DMS79 treated with DMSO at 0.1 percent for 48 hours (cell line): ENCODE data around the gene NXPE4.
"Not testable (repeated sequence)": the region's sequence is repeated elsewhere in the genome, so short reads cannot be mapped to it uniquely, and the experiment has no call there.

Source experiments
- DNase-seq: peaks from one replicate; lab custom pipeline; 2025; lab: John Stamatoyannopoulos, UW

The NXPE4 gene

DNA sequence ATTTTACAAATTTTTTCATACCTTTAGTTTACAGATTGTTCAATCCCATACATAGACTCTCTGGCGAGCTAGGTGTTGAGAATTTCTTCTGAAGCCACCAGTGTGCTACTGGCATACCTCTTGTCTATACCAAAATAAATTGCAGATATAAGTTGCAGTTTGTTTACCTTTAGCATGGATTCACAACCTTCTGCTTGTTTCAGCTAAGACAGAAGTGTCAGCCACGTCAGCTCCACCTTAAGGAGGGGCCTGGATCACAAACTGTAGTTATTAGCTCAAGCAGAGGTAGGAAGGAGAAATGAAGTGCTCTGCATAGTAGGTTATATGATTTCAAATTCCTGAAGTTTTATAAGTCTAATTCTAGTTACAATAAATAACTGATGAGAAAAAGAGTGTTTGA is at the start of gene NXPE4:
Gene NXPE4 (minus strand): TSS at position 216 of the 400 bp plus-strand sequence. CDS start 1,027 bp downstream, outside the sequence.
- DNase-seq: no peak

DNA sequence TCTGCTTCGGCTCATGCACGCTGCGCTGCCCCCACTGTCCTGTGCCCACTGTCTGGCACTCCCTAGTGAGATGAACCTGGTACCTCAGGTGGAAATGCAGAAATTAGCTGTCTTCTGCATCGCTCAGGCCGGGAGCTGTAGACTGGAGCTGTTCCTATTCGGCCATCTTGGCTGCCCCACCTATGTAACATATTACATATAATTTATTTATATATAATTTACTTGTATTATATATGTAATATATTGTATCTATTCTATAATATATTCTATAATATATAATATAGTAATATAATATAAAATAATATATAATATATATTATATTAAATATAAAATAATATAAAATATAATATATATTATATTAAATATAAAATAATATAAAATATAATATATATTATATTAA is 43.9 kb upstream of the NXPE4 start:
- DNase-seq: not testable (repeated sequence)

DNA sequence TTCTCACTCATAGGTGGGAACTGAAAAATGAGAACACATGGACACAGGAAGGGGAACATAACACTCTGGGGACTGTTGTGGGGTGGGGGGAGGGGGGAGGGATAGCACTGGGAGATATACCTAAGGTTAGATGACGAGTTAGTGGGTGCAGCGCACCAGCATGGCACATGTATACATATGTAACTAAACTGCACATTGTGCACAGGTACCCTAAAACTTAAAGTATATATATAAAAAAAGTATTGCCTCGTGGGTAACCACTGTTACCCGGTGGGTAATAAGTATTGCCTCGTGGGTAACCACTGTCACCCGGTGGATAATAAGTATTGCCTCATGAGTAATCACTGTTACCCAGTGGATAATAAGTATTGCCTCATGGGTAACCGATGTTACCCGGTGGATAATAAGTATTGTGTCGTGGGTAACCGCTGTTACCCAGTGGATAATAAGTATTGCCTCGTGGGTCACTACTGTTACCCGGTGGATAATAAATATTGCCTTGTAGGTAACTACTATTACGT is 35.9 kb upstream of the NXPE4 start:
- DNase-seq: not testable (repeated sequence)

DNA sequence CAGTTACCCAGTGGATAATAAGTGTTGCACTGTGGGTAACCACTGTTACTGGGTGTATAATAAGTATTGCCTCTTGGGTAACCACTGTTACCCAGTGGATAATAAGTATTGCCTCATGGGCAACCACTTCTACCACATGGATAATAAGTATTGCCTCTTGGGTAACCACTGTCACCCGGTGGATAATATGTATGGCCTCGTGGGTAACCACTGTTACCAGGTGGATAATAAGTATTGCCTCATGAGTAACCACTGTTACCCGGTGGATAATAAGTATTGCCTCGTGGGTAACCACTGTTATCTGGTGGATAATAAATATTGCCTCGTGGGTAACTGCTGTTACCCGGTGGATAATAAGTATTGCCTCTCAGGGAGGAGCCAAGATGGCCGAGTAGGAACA is 29.7 kb upstream of the NXPE4 start:
- no peak for DNase-seq

DNA sequence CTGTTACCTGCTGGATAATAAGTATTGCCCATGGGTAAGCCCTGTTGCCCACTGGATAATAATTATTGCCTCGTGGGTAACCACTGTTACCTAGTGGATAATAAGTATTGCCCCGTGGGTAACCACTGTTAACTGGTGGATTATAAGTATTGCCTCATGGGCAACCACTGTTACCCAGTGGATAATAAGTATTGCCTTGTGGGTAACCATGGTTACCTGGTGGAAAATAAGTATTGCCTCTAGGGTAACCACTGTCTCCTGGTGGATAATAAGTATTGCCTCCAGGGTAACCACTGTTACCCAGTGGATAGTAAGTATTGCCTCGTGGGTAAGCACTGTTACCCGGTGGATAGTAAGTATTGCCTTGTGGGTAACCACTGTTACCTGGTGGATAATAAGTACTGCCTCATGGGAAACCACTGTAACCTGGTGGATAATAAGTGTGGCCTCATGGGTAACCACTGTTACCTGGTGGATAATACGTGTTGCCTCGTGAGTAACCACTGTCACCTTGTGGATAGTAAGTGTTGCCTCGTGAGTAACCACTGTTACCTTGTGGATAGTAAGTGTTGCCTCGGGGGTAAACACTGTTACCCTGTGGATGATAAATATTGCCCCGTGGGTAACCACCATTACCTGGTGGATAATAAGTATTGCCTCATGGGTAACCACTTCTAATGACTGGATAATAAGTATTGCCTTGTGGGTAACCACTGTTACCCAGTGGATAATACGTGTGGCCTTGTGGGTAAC is 29.0 kb upstream of the NXPE4 start:
- no peak for DNase-seq

DNA sequence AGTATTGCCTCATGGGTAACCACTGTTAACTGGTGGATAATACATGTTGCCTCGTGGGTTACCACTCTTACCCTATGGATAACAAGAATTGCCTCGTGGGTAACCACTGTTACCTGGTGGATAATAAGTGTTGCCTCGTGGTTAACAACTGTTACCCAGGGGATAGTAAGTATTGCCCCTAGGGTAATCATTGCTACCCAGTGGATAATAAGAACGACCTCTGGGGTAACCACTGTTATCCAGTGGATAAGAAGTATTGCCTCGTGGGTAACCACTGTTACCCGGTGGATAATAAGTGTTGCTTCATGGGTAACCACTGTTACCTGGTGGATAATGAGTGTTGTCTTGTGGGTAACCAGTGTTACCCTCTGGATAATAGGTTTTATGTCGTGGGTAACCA is 28.1 kb upstream of the NXPE4 start:
- DNase-seq: no peak

DNA sequence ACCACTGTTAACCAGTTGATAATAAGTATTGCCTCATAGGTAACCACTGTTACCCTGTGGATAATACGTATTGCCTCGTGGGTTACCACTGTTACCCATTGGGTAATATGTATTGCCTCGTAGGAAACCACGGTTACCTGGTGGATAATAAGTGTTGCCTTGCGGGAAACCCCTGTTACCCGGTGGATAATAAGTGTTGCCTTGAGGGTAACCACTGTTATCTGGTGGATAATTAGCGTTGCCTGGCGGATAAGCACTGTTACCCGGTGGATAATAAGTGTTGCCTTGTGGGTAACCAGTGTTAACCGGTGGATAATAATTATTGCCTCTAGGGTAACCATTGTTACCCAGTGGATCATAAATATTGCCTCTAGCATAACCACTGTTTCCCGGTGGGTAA is 27.3 kb upstream of the NXPE4 start:
- no peak for DNase-seq

DNA sequence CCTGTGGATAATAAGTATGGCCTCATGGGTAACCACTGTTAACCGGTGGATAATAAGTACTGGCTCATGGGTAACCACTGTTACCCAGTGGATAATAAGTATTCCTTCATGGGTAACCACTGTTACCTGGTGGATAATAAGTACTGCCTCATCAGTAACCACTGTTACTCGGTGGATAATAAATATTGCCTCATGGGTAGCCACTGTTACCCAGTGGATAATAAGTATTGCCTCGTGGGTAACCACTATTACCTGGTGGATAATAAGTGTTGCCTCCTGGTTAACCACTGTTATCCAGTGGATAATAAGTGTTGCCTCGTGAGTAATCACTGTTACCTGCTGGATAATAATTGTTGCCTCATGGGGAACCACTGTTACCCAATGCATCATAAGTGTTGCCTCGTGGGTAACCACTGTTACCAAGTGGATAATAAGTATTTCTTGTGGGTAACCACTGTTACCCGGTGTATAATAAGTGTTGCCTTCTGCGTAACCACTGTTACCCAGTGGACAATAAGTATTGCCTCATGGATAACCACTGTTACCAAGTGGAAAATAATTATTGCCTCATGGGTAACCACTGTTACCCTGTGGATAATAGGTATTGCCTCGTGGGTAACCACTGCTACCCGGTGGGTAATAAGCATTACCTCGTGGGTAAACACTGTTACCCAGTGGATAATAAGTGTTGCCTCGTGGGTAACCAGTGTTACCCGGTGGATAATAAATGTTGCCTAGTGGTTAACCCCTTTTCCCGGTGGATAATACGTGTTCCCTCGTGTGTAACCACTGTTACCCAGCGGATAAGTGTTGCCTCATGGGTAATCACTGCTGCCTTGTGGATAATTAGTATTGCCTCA is 26.6 kb upstream of the NXPE4 start:
- no peak for DNase-seq

DNA sequence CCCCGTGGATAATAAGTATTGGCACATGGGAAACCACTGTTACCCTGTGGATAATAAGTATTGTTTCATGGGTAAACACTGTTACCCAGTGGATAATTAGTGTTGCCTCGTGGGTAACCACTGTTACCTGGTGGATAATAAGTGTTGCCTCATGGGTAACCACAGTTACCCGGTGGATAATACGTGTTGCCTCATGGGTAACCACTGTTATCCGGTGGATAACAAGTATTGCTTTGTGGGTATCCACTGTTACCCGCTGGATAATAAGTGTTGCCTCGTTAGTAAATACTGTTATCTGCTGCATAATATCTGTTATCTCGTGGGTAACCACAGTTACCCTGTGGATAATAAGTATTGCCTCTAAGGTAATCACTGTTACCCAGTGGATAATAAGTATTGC is 25.5 kb upstream of the NXPE4 start:
- DNase-seq: no peak

DNA sequence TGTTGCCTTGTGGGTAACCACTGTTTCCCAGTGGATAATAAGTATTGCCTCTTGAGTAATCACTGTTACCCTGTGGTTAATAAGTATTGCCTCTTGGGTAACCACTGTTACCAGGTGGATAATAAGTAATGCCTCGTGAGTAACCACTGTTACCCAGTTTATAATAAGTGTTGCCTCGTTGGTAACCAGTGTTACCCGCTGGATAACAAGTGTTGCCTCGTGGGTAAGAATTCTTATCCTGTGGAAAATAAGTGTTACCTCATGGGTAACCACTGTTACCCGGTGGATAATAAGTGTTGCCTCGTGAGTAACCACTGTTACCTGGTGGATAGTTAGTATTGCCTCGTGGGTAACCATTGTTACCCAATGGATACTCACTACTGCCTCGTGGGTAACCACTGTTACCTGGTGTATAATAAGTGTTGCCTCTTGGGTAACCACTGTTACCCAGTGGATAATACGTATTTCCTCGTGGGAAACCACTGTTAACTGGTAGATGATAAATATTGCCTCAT is 24.1 kb upstream of the NXPE4 start:
- DNase-seq: no peak

DNA sequence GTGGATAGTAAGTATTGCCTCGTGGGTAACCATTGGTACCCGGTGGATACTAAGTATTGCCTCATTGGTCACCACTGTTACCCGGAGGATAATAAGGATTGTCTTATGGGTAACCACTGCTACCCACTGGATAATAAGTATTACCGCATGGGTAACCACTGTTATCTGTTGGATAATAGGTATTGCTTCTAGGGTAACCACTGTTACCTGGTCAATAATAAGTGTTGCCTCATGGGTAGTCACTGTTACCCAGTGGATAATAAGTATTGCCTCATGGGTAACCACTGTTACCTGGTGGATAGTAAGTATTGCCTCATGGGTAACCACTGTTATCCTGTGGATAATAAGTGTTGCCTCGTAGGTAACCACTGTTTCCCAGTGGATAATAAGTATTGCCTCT is 22.6 kb upstream of the NXPE4 start:
- DNase-seq: no peak

DNA sequence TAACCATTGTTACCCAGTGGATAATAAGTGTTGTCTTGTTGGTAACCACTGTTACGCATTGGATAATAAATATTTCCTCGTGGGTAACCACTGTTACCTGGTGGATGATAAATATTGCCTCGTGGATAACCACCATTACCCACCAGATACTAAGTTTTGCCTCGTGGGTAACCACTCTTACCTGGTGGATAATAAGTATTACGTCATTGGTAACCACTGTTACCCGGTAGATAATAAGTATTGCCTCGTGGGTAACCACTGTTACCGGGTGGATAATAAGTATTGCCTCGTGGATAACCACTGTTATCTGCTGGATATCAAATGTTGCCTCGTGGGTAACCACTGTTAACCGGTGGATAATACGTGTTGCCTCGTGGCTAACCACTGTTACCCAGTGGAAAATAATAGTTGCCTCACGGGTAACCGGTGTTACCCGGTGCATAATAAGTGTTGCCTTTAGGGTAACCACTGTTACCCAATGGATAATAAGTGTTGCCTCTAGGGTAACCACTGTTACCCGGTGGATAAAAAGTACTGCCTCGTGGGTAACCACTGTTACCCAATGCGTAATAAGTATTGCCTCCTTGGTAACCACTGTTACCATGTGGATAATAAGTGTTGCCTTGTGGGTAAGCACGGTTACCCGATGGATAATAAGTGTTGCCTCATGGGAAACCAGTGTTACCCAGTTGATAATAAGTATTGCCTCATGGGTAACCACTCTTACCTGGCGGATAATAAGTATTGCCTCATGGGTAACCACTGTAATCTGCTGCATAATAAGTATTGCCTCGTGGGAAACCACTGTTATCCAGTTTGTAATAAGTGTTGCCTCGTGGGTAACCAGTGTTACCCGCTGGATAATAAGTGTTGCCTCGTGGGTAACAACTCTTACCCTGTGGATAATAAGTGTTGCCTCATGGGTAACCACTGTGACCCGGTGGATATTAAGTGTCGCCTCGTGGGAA is 21.9 kb upstream of the NXPE4 start:
- no peak for DNase-seq

DNA sequence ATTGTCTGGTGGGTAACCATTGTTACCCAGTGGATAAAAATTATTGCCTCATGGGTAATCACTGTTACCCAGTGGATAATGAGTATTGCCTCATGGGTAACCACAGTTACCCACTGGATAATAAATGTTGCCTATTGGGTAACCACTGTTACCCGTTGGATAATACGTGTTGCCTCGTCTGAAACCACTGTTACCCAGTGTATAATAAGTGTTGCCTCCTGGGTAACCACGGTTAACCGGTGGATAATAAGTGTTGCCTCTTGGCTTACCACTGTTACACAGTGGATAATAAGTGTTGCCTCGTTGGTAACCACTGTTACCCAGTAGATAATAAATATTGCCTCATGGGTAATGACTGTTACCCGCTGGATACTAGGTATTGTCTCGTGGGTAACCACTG is 20.9 kb upstream of the NXPE4 start:
- DNase-seq: no peak

DNA sequence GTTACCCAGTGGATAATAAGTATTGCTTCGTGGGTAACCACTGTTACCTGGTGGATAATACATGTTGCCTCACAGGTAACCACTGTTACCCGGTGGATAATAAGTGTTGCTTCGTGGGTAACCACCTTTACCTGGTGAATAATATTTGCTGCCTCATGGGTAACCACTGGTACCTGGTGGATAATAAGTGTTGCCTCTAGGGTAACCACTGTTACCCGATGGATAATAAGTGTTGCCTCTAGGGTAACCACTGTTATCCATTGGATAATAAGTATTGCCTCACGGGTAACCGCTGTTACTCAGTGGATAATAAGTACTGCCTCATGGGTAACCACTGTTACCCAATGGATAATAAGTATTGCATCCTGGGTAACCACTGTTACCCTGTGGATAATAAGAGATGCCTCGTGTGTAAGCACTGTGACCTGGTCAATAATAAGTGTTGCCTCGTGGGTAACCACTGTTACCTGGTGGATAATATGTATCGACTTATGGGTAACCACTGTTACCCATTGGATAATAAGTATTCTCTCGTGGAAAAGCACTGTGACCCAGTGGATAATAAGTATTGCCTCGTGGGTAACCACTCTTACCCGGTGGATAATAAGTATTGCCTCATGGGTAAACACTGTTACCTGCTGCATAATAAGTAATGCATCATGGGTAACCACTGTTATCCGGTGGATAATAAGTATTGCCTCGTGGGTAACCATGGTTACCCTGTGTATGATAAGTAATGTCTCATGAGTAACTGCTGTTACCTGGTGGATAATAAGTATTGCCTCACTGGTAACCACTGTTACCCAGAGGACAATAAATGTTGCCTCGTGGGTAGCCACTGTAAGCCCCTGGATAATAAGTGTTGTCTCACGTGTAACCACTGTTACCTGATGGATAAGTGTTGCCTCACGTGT is 20.1 kb upstream of the NXPE4 start:
- no peak for DNase-seq

DNA sequence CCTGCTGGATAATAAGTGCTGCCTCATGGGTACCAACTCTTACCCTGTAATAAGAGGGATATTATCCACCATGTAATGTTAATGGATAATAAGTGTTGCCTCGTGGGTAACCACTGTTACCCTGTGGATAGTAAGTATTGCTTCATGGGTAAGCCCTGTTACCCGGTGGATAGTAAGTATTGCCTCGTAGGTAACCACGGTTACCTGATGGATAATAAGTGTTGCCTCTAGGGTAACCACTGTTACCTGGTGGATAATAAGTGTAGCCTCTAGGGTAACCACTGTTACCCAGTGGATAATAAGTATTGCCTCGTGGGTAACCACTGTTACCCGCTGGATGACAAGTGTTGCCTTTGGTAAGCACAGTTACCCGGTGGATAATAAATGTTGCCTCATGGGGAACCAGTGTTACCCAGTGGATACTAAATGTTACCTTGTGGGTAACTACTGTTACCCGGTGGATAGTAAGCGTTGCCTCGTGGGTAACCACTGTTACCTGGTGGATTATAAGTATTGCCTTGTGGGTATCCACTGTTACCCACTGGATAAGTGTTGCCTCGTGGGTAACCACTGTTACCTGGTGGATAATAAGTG is 18.6 kb upstream of the NXPE4 start:
- DNase-seq: no peak

DNA sequence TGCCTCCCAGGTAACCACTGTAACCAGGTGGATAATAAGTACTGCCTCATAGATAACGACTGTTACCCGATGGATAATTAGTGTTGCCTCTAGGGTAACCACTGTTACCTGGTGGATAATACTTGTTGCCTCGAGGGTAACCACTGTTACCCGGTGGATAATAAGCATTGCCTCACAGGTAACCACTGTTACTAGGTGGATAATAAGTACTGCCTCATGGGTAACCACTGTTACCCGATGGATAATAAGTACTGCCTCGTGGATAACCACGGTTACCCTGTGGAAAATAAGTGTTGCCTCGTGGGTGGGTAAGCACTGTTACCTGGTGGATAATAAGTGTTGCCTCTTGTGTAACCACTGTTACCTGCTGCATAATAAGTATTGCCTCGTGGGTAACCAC is 17.5 kb upstream of the NXPE4 start:
- DNase-seq: not testable (repeated sequence)

DNA sequence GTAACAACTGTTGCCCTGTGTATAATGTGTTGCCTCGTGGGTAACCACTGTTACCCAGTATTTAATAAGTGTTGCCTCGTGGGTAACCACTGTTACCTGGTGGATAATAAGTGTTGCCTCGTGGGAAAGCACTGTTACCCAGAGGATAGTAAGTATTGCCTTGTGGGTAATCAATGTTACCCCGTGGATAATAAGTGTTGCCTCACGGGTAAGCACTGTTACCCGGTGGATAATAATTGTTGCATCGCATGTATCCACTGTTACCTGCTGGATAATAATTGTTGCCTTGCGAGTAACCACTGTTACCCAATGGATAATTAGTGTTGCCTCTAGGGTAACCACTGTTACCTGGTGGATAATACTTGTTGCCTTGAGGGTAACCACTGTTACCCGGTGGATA is 17.1 kb upstream of the NXPE4 start:
- DNase-seq: no peak

DNA sequence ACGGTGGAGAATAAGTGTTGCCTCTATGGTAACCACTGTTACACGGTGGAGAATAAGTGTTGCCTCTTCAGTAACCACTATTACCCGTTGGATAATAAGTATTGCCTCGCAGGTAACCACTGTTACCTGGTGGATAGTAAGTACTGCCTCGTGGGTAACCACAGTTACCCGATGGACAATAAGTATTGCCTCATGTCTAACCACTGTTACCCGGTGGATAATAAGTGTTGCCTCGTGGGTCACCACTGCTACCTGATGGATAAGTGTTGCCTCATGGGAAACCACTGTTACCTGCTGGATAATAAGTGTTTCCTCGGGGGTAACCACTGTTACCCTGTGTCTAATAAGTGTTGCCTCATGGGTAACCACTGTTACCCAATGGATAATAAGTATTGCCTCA is 16.6 kb upstream of the NXPE4 start:
- not testable (repeated sequence) for DNase-seq

DNA sequence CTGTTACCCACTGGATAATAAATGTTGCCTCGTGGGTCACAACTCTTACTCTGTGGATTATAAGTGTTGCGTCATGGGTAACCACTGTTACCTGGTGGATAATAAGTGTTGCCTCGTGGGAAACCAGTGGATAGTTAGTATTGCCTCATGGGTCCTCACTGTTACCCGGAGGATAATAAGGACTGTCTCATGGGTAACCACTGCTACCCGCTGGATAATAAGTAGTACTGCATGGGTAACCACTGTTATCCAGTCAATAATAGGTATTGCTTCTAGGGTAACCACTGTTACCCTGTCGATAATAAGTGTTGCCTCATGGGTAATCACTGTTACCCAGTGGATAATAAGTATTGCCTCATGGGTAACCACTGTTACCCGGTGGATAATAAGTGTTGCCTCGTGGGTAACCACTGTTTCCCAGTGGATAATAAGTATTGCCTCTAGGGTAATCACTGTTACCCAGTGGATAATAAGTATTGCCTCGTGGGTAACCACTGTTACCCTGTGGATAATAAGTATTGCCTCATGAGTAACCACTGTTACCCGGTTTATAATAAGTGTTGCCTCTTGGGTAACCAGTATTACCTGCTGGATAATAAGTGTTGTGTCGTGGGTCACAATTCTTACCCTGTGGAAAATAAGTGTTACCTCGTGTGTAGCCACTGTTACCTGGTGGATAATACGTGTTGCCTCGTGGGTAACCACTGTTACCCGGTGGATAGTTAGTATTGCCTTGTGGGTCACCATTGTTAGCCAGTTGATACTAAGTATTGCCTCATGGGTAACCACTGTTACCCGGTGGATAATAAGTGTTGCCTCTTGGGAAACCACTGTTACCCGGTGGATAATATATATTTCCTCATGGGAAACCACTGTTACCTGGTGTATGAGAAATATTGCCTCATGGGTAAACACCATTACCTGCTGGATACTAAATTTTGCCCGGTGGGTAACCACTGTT is 15.7 kb upstream of the NXPE4 start:
- no peak for DNase-seq
